ENCODE results near the gene PMAIP1. TPM values are rescaled to one million over a fixed set of nuclear protein-coding genes. Genes with fewer than 3 reads are reported as not detected.
A peak's percentile ranks its signal among the peaks of the same experiment; 100 is the strongest.

The PMAIP1 gene
- total and polyA plus RNA-seq, 9 of the 15 experiments (the other 6 are each of a cell fraction or from before 2014, with no cell fraction given) = 8.0 to 22.9 (median 14.9) TPM

GRCh38 chr18:59898609-59899297 is 1.0 kb upstream of the PMAIP1 start:
- H3K4me1 ChIP-seq (replicated peaks in 1 of 2; ENCODE audit: control insufficient read depth in 2 of 2, insufficient read depth in 2 of 2, low read length in 2 of 2) = peaks cover 7 to 14% of the 10 kb centered on the region in 2 experiments; a peak in 4 of 5 replicates
- H3K9me1 ChIP-seq (ENCODE audit: control insufficient read depth, insufficient read depth, low read length) = no peaks in the 10 kb centered on the region
- H2AFZ ChIP-seq (ENCODE audit: low read depth, low read length) = peak overlapping the region; percentile 89
- CTCF ChIA-PET (ENCODE audit: low intra/inter-chr PET ratio) = no interaction called here
- no peak for ATAC-seq
- peak overlapping the region; percentile 85 for H3K4me3 ChIP-seq
- H3K36me3 ChIP-seq (ENCODE audit: control insufficient read depth, insufficient read depth, low read length) = peaks cover 15% of the 10 kb centered on the region
- 36% methylated on average over 11 of the region's 33 CpGs for WGBS (ENCODE audit: insufficient coverage, low coverage, missing lambda C conversion rate)
- BruUV-seq (replicated peaks) = TSS peak; percentile 89
- H4K20me1 ChIP-seq (replicated peaks; ENCODE audit: control insufficient read depth, insufficient read depth, low read length) = 0 out of 2 replicates have a peak, but pooled peaks cover 6% of the 10 kb centered on the region
- DNase-seq (ENCODE audit: extremely low read depth in 1 of 4, low spot score in 3 of 4) = no peak
- POLR2A ChIA-PET = interaction anchor here (0.6 to 3.1 kb wide), 16 partner anchors 9 to 655 kb away, joined by 3 to 22 read pairs (median 4); no protein-coding TSS in a partner anchor
- no peak for FAIRE-seq
- H3K79me2 ChIP-seq (ENCODE audit: control insufficient read depth, insufficient read depth, low read length) = peaks cover 37% of the 10 kb centered on the region
- peak overlapping the region; percentile 88 for H3K4me2 ChIP-seq (ENCODE audit: insufficient read depth, low read length)
- no peaks in the 10 kb centered on the region for H3K27me3 ChIP-seq (ENCODE audit: control insufficient read depth in 2 of 2, insufficient read depth in 2 of 2, low read length in 2 of 2)
- no peaks in the 10 kb centered on the region for H3K9me3 ChIP-seq (replicated peaks; ENCODE audit: control insufficient read depth, insufficient read depth, low read depth, low read length)
- peak overlapping the region in 1 of 2 experiments; percentile 79; a peak in 2 of 4 replicates for H3K9ac ChIP-seq (ENCODE audit: insufficient read depth in 1 of 2, low read depth in 2 of 2, low read length in 2 of 2)
- intact Hi-C loops (cut with micrococcal nuclease) = loop anchor here (2.0 kb wide), 1 partner anchor 62 kb away; no protein-coding TSS in a partner anchor
- peak overlapping the region; percentile 71 for H3K27ac ChIP-seq (ENCODE audit: extremely low read depth, low read depth, low read length)
- in situ Hi-C loops (cut with MboI) = no loop called here
- TF ChIP-seq MLLT1 (IDR thresholded peaks at IDR 0.05) (peak in 1 of 2 experiments; percentile 69; a peak in 2 of 4 replicates), ZNF408 (CRISPR knock-in tag; IDR thresholded peaks at IDR 0.05; ENCODE audit: low read depth) (no peak), THRAP3 (IDR thresholded peaks at IDR 0.05; ENCODE audit: borderline replicate concordance) (peak; percentile 29; the same call in 1 of the 2 replicates), BRD9 (IDR thresholded peaks at IDR 0.05; ENCODE audit: low read depth, partially characterized antibody) (no peak), ZNF436 (CRISPR knock-in tag; IDR thresholded peaks at IDR 0.05) (no peak), CREB5 (CRISPR knock-in tag; IDR thresholded peaks at IDR 0.05) (no peak), HOXB6 (CRISPR knock-in tag; IDR thresholded peaks at IDR 0.05; ENCODE audit: borderline replicate concordance) (no peak), CLOCK (CRISPR knock-in tag; IDR thresholded peaks at IDR 0.05; ENCODE audit: borderline replicate concordance) (no peak)
- TF ChIP-seq, protein P1, sequence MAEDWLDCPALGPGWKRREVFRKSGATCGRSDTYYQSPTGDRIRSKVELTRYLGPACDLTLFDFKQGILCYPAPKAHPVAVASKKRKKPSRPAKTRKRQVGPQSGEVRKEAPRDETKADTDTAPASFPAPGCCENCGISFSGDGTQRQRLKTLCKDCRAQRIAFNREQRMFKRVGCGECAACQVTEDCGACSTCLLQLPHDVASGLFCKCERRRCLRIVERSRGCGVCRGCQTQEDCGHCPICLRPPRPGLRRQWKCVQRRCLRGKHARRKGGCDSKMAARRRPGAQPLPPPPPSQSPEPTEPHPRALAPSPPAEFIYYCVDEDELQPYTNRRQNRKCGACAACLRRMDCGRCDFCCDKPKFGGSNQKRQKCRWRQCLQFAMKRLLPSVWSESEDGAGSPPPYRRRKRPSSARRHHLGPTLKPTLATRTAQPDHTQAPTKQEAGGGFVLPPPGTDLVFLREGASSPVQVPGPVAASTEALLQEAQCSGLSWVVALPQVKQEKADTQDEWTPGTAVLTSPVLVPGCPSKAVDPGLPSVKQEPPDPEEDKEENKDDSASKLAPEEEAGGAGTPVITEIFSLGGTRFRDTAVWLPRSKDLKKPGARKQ (CRISPR knock-in tag; IDR thresholded peaks at IDR 0.05) = 0 out of 2 replicates have a peak, but pooled peaks have one; percentile 42
